ENCODE results near the gene GORAB.

GORAB gene

DNA sequence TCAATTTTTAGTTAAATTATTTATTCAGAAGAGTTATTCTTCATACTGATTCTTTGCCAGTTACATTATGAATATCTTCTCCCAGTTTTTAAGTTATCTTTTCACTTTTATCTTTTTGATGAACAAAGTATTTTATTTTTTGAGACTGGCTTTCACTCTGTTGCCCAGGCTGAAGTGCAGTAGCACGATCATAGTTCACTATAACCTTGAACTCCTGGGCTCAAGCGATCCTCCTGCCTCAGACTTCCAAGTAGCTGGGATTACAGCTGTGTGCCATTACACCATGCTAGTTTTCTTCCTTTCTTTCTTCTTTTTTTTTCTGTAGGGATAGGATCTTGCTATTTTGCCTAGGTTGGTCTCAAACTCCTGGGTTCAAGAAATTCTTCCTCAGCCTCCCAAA lies 3.5 kb downstream of the GORAB start:
- TF ChIP-seq, protein P1, sequence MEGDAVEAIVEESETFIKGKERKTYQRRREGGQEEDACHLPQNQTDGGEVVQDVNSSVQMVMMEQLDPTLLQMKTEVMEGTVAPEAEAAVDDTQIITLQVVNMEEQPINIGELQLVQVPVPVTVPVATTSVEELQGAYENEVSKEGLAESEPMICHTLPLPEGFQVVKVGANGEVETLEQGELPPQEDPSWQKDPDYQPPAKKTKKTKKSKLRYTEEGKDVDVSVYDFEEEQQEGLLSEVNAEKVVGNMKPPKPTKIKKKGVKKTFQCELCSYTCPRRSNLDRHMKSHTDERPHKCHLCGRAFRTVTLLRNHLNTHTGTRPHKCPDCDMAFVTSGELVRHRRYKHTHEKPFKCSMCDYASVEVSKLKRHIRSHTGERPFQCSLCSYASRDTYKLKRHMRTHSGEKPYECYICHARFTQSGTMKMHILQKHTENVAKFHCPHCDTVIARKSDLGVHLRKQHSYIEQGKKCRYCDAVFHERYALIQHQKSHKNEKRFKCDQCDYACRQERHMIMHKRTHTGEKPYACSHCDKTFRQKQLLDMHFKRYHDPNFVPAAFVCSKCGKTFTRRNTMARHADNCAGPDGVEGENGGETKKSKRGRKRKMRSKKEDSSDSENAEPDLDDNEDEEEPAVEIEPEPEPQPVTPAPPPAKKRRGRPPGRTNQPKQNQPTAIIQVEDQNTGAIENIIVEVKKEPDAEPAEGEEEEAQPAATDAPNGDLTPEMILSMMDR (IDR thresholded peaks at IDR 0.05; ENCODE audit: low read depth, low read length, missing control alignments) = no peak
- in situ Hi-C loops (cut with HindIII; ENCODE audit: low sequenced_read_pairs) = no loop called here
- no peak for DNase-seq (ENCODE audit: low read depth)
- H3K4me3 ChIP-seq (ENCODE audit: low read depth, low read length) = no peak overlapping the region

DNA sequence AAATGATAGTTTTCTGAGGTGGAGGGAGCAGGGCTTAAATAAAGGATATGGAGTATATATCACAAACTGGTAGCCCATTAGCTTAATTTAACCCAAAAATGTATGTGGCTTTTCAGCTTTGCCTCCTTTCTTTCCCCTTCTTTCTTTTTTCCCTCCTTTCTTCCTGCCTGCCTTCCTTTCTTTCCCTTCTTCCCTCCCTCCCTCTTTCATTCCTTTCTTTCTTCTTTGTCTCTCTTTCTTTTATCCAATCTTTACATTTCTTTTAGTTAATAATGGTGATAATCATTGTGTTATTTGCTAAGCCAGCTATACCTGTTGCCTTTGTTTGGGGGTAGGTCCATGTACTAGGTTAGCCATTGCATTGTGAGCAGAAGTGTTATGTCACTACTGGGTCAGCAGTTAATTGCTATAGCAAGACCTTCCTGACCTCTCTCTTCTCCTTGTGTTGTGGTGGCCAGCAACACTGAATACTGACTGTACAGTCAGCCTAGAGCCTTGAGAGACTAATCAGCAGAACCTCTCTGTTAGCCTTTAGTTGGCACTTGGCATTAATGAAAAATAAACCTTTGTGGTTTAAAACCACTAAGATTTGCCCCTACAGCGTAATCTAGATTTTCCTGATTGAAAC lies 5.1 kb downstream of the GORAB start:
- in situ Hi-C loops (cut with HindIII; ENCODE audit: low sequenced_read_pairs) = no loop called here
- H3K4me3 ChIP-seq (ENCODE audit: low read depth, low read length) = no peak overlapping the region
- TF ChIP-seq, protein P1 (IDR thresholded peaks at IDR 0.05; ENCODE audit: low read depth, low read length, missing control alignments) = no peak
- DNase-seq (ENCODE audit: low read depth) = no peak

DNA sequence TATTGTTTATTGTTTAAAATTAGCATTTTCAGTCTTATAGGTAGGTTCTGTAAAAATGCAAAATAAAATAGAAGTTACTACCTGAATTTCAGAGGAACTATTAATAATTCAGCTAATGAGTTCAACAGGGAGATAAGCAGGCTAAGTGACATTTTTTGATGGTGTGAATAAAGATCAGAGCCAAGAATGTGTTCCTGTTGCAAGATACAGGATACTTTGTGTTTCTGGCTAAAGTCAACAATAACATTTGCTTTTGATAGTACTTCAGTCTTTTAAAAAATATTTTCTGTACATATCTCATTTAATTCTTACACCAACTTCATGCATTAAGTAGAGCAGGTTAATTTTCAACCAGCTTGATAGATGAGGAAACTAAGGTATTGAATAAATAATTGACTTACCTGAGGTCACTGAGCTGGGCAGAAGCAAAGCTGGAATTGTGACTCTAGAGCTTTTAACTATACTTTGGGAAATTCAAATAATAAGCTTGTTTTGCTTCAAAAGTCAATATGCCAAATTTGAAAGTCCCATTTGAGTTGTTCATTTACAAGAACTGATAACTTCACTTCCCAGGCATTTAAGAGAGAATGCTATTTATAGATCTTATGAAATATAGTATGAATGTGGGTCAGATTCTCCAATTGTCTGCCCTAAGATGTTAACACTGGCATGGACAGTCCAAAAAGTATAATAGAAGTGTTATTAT lies 6.0 kb downstream of the GORAB start:
- in situ Hi-C loops (cut with HindIII; ENCODE audit: low sequenced_read_pairs) = no loop called here
- TF ChIP-seq, protein P1 (IDR thresholded peaks at IDR 0.05; ENCODE audit: low read depth, low read length, missing control alignments) = no peak
- no peak overlapping the region for H3K4me3 ChIP-seq (ENCODE audit: low read depth, low read length)
- no peak for DNase-seq (ENCODE audit: low read depth)

DNA sequence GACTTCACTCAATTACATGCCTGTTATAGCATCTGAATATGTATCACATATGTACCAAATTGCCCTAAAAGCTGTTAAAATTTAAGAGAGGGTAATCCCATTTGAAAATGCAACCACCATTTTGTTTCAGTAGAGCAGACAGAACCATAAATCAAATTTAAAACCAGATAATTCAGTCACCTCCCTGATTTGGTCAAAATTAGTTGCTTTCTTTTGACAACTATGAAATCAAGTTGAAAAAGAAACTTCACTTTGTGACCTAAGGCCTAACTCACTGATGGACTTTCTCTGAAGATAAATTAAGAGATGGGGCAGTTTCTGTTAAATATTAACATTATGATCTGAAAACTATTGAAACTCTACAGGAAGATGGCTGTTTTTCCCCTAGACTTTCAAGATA lies 6.7 kb downstream of the GORAB start:
- in situ Hi-C loops (cut with HindIII; ENCODE audit: low sequenced_read_pairs) = no loop called here
- H3K4me3 ChIP-seq (ENCODE audit: low read depth, low read length) = no peak overlapping the region
- DNase-seq (ENCODE audit: low read depth) = no peak
- TF ChIP-seq, protein P1 (IDR thresholded peaks at IDR 0.05; ENCODE audit: low read depth, low read length, missing control alignments) = no peak

DNA sequence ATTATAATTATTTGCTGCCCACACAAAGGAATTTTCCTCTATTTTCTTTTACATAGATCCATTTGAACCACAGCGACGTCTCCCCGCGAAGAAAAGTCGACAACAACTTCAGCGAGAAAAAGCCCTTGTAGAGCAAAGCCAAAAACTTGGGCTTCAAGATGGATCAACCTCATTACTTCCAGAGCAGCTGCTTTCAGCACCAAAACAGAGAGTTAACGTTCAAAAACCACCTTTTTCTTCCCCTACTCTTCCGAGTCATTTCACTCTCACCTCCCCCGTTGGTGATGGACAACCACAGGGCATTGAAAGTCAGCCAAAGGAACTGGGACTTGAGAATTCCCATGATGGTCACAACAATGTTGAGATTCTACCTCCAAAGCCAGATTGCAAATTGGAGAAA lies 7.2 kb downstream of the GORAB start:
- no peak for DNase-seq (ENCODE audit: low read depth)
- H3K4me3 ChIP-seq (ENCODE audit: low read depth, low read length) = no peak overlapping the region
- in situ Hi-C loops (cut with HindIII; ENCODE audit: low sequenced_read_pairs) = no loop called here
- TF ChIP-seq, protein P1 (IDR thresholded peaks at IDR 0.05; ENCODE audit: low read depth, low read length, missing control alignments) = no peak

DNA sequence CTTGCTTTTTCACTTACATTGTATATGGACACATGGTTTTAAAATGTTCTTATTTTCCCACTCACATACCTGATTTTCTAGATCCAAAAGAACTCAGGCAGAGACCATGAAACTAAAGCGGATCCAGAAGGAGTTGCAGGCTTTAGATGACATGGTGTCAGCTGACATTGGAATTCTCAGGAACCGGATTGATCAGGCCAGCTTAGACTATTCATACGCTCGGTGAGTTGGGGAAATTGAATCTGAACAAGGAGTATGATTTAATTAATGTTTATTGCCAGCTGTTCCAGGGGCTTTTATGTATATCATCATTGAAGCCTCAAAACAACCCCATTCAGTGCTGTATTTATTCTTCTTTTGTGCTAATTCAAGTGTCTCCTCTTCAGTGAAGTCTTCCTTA lies 12.7 kb downstream of the GORAB start:
- no peak for DNase-seq (ENCODE audit: low read depth)
- in situ Hi-C loops (cut with HindIII; ENCODE audit: low sequenced_read_pairs) = no loop called here
- TF ChIP-seq, protein P1 (IDR thresholded peaks at IDR 0.05; ENCODE audit: low read depth, low read length, missing control alignments) = no peak
- H3K4me3 ChIP-seq (ENCODE audit: low read depth, low read length) = no peak overlapping the region

Data from astrocyte of the cerebellum (primary cell).